IPS DF 19.7 (cell line): ENCODE measurements around the gene VSIG4.
A peak's percentile ranks its signal among the peaks of the same experiment; 100 is the strongest.

Experiments
- DNase-seq: peaks from one replicate; pipeline ENCODE4 v3.0.0-alpha.2; 2013; ENCODE audit warnings: low read depth, low spot score

VSIG4 gene

GRCh38 chrX:66008328-66008970 lies 31.4 kb downstream of the VSIG4 start:
- no peak for DNase-seq

- DNase-seq = no peak
Observed at GRCh38 chrX:66007851-66008250, 32.0 kb downstream of the VSIG4 start.

- no peak for DNase-seq
Observed at GRCh38 chrX:66005830-66006449, 33.9 kb downstream of the VSIG4 start.

GRCh38 chrX:66004928-66005829 lies 34.7 kb downstream of the VSIG4 start:
- no peak for DNase-seq

GRCh38 chrX:66002824-66003680 lies 36.8 kb downstream of the VSIG4 start:
- no peak for DNase-seq

GRCh38 chrX:66001596-66001995 lies 38.3 kb downstream of the VSIG4 start:
- DNase-seq = no peak

- no peak for DNase-seq
Observed at GRCh38 chrX:66000628-66001272, 39.1 kb downstream of the VSIG4 start.

- DNase-seq = no peak
Observed at GRCh38 chrX:66000178-66000577, 39.7 kb downstream of the VSIG4 start.

GRCh38 chrX:65999563-66000148 lies 40.2 kb downstream of the VSIG4 start:
- DNase-seq = no peak

- DNase-seq = no peak
Observed at GRCh38 chrX:65999029-65999562, 40.8 kb downstream of the VSIG4 start.

- DNase-seq = no peak
Observed at GRCh38 chrX:65997978-65998717, 41.7 kb downstream of the VSIG4 start.

- DNase-seq = no peak
Observed at GRCh38 chrX:65994519-65995506, 45.1 kb downstream of the VSIG4 start.

- DNase-seq = no peak
Observed at GRCh38 chrX:65993915-65994460, 45.9 kb downstream of the VSIG4 start.

GRCh38 chrX:65993332-65993731 lies 46.5 kb downstream of the VSIG4 start:
- no peak for DNase-seq

- DNase-seq = no peak
Observed at GRCh38 chrX:65990702-65991101, 49.2 kb downstream of the VSIG4 start.

- DNase-seq = no peak
Observed at GRCh38 chrX:65987811-65988210, 52.1 kb downstream of the VSIG4 start.

GRCh38 chrX:65985922-65986588 lies 53.8 kb downstream of the VSIG4 start:
- DNase-seq = peak; percentile 23

- DNase-seq = no peak
Observed at GRCh38 chrX:65985211-65985610, 54.7 kb downstream of the VSIG4 start.
